ENCODE results near the gene LGI2. TPM values are rescaled to one million over a fixed set of nuclear protein-coding genes. Genes with fewer than 3 reads are reported as not detected.

The LGI2 gene
- total RNA-seq, 1 experiment from 2014 or later: 1.4 TPM

GRCh38 chr4:25060963-25061340 is 30.2 kb upstream of the LGI2 start:
- peaks cover 0 to 3% of the 10 kb centered on the region in 2 experiments; a peak in 3 of 5 replicates for H3K9me3 Mint-ChIP-seq
- Histone ChIP-seq H2AFZ (ENCODE audit: low read length) (no peak overlapping the region), H3K27ac (ENCODE audit: insufficient read length, low read depth, low read length) (no peak overlapping the region), H2BK20ac (ENCODE audit: low read depth, low read length, poor library complexity, severe bottlenecking) (no peak overlapping the region), H4K20me1 (ENCODE audit: control insufficient read depth, insufficient read depth, insufficient read length) (no peaks in the 10 kb centered on the region), H3K23ac (ENCODE audit: insufficient read length, low read depth, low read length) (no peak overlapping the region), H4K91ac (ENCODE audit: insufficient read length, low read depth, low read length) (no peak overlapping the region), H3K56ac (ENCODE audit: insufficient read length, low read depth, low read length) (no peak overlapping the region), H3K4me1 (ENCODE audit: insufficient read depth, low read length) (peaks cover 11% of the 10 kb centered on the region; the same call in 1 of the 2 replicates), H4K5ac (ENCODE audit: insufficient read length, low read depth, low read length) (no peak overlapping the region), H2BK15ac (ENCODE audit: low read depth, low read length) (no peak overlapping the region), H3K14ac (ENCODE audit: insufficient read depth, low read length) (no peak overlapping the region), H3K9ac (ENCODE audit: extremely low read depth, insufficient read length, low read length) (no peak overlapping the region), H3K18ac (ENCODE audit: insufficient read length, low read depth, low read length) (no peak overlapping the region), H4K8ac (replicated peaks; ENCODE audit: insufficient read length, low read depth, low read length) (no peak overlapping the region), H3K79me2 (ENCODE audit: insufficient read depth, low read length) (no peaks in the 10 kb centered on the region), H2BK120ac (ENCODE audit: low read depth, low read length, poor library complexity, severe bottlenecking) (no peak overlapping the region), H3K4ac (ENCODE audit: low read depth, low read length) (no peak overlapping the region), H2AK5ac (ENCODE audit: insufficient read length, low read length) (no peak overlapping the region), H3K9me3 (ENCODE audit: control insufficient read depth, low read depth, low read length) (no peaks in the 10 kb centered on the region), H3K23me2 (ENCODE audit: insufficient read length, low read depth, low read length, poor library complexity, severe bottlenecking) (no peaks in the 10 kb centered on the region), H3K27me3 (ENCODE audit: insufficient read depth, low read length) (no peaks in the 10 kb centered on the region), H2BK12ac (ENCODE audit: insufficient read length, low read depth, low read length) (no peak overlapping the region), H3T11ph (ENCODE audit: low read length) (no peak overlapping the region), H3K4me2 (ENCODE audit: insufficient read depth, insufficient read length, low read length) (no peak overlapping the region), H2BK5ac (ENCODE audit: insufficient read length, low read length) (no peak overlapping the region), H3K79me1 (ENCODE audit: insufficient read depth, low read depth, low read length, poor library complexity, severe bottlenecking) (no peaks in the 10 kb centered on the region)
- no peak; the same call in 2 of the 3 replicates for TF ChIP-seq CTCF (conservative IDR thresholded peaks at IDR 0.05)
- H3K27ac Mint-ChIP-seq: no peak overlapping the region
- H3K4me1 Mint-ChIP-seq: peaks cover 15 to 17% of the 10 kb centered on the region in 2 experiments
- peaks cover 0 to 5% (median 0%) of the 10 kb centered on the region in 3 experiments; a peak in 2 of 7 replicates for H3K36me3 Mint-ChIP-seq (ENCODE audit: insufficient read depth in 1 of 3, low read depth in 3 of 3)
- no peak for DNase-seq
- peaks cover 2% of the 10 kb centered on the region for H3K27me3 Mint-ChIP-seq (ENCODE audit: low read depth)
- H3K4me3 Mint-ChIP-seq: no peak overlapping the region
- no CpG with 5 or more reads among the region's 5 CpGs for WGBS (ENCODE audit: extremely low coverage, insufficient read length, low lambda C conversion rate)
